AG04449 (cell line): ENCODE data around the gene TMEM178A.
"Not testable (repeated sequence)": the region's sequence is repeated elsewhere in the genome, so short reads cannot be mapped to it uniquely, and the experiment has no call there.

ENCODE experiments used
- CTCF ChIA-PET: fragments of 350-600 bp; formaldehyde crosslinking; extraction: SDS; loops from one replicate; lab custom pipeline; 2021; ENCODE audit warnings: antibody characterized with exemption; lab: Yijun Ruan, JAX
- POLR2A ChIA-PET: fragments of 400-600, 350-600 bp; formaldehyde crosslinking; extraction: SDS; loops from one replicate; lab custom pipeline; 2020; ENCODE audit warnings: antibody characterized with exemption, inconsistent platforms; lab: Yijun Ruan, JAX
- DNase-seq: peaks from one replicate; pipeline ENCODE4 v3.0.0-alpha.2; 2010; ENCODE audit warnings: low read depth, low spot score
- H3K4me3 ChIP-seq: 2 replicates; pipeline ENCODE4 v1.5.1; 2011; ENCODE audit warnings: low read depth, mild to moderate bottlenecking, control low read depth, low read length
- CTCF ChIP-seq: IDR thresholded peaks from one replicate; pipeline ENCODE4 v1.5.1; 2011; ENCODE audit warnings: mild to moderate bottlenecking, moderate library complexity, low read length, control low read depth, inconsistent platforms; ENCODE audit not compliant: insufficient read depth; ENCODE audit errors: missing control alignments

TMEM178A gene

GRCh38 chr2:39623917-39624316, 41.8 kb upstream of the TMEM178A start:
- CTCF ChIA-PET: interaction anchor here (1.4 kb wide), 1 partner anchor 73 kb away, joined by 4 read pairs; no protein-coding TSS in a partner anchor
- DNase-seq: no peak

GRCh38 chr2:39625193-39625926, 40.4 kb upstream of the TMEM178A start:
- TF ChIP-seq CTCF: no peak
- H3K4me3 ChIP-seq: no peak overlapping the region
- DNase-seq: no peak
- ChIA-PET POLR2A (interaction anchor here (0.6 kb wide), 1 partner anchor 95 kb away, joined by 3 read pairs; no protein-coding TSS in a partner anchor), CTCF (no interaction called here)

More at GRCh38 chr2:39623917-39624316, 41.8 kb upstream of the TMEM178A start:
- no peak for TF ChIP-seq CTCF
- H3K4me3 ChIP-seq: no peak overlapping the region
- POLR2A ChIA-PET: no interaction called here

- CTCF ChIA-PET: no interaction called here
- POLR2A ChIA-PET: no interaction called here
- no peak for DNase-seq
- TF ChIP-seq CTCF: no peak
- no peak overlapping the region for H3K4me3 ChIP-seq
These were observed 39.8 kb upstream of the TMEM178A start for GRCh38 chr2:39625927-39626270.

GRCh38 chr2:39628346-39628745, 37.4 kb upstream of the TMEM178A start:
- POLR2A ChIA-PET: not testable (repeated sequence)

GRCh38 chr2:39629646-39630045, 36.1 kb upstream of the TMEM178A start:
- CTCF ChIA-PET: no interaction called here
- no peak overlapping the region for H3K4me3 ChIP-seq
- POLR2A ChIA-PET: no interaction called here
- no peak for TF ChIP-seq CTCF
- DNase-seq: no peak

More at GRCh38 chr2:39628346-39628745, 37.4 kb upstream of the TMEM178A start:
- CTCF ChIA-PET, H3K4me3 ChIP-seq, DNase-seq: not testable (repeated sequence)

- no peak for DNase-seq
- CTCF ChIA-PET: interaction anchor here (2.4 kb wide), 1 partner anchor 37 kb away, joined by 7 read pairs; no protein-coding TSS in a partner anchor
- no peak overlapping the region for H3K4me3 ChIP-seq
- no peak for TF ChIP-seq CTCF
- POLR2A ChIA-PET: no interaction called here
These were observed 34.5 kb upstream of the TMEM178A start for GRCh38 chr2:39631256-39631655.
